Activated naive CD4-positive, alpha-beta T cell treated with anti-CD3 and anti-CD28 coated beads, Interleukin-2, amount 50 U/mL, for 72 hours (primary cell): Measurements from ENCODE around the gene ZNF860. TPM values are rescaled to one million over a fixed set of nuclear protein-coding genes. Genes with fewer than 3 reads are reported as not detected.
"Not testable (repeated sequence)": the region's sequence is repeated elsewhere in the genome, so short reads cannot be mapped to it uniquely, and the experiment has no call there.

Source experiments
- ATAC-seq, 2 donors: fragments of 150-1000 bp; cut with Tn5 transposase; 2 replicates each; pipeline ENCODE4 v1.10.0; 2021; ENCODE audit warnings: mild to moderate bottlenecking in 2 of 2, moderate library complexity in 2 of 2
- DNase-seq, 2 donors: peaks; one replicate each; pipeline ENCODE4 v3.0.0; 2021 to 2022; ENCODE audit warnings: low spot score in 2 of 2
- H3K27ac Mint-ChIP-seq, 2 donors: one replicate each; pipeline ENCODE4 v1.8.0; 2022; ENCODE audit warnings: mild to moderate bottlenecking in 2 of 2, mixed read lengths in 2 of 2
- H3K36me3 Mint-ChIP-seq, 2 donors: one replicate each; pipeline ENCODE4 v1.8.0; 2022; ENCODE audit warnings: mixed read lengths in 2 of 2
- H3K9me3 Mint-ChIP-seq, 2 donors: one replicate each; pipeline ENCODE4 v1.8.0; 2022; ENCODE audit warnings: mixed read lengths in 2 of 2
- total RNA-seq, 2 donors: library from RNA; stranded (reverse); gene quantifications; one replicate each; pipeline ENCODE4 v1.2.3, GENCODE V29; 2022

The ZNF860 gene
- total RNA-seq, 2 donors from 2014 or later = 1.7 TPM; not detected in 1

DNA sequence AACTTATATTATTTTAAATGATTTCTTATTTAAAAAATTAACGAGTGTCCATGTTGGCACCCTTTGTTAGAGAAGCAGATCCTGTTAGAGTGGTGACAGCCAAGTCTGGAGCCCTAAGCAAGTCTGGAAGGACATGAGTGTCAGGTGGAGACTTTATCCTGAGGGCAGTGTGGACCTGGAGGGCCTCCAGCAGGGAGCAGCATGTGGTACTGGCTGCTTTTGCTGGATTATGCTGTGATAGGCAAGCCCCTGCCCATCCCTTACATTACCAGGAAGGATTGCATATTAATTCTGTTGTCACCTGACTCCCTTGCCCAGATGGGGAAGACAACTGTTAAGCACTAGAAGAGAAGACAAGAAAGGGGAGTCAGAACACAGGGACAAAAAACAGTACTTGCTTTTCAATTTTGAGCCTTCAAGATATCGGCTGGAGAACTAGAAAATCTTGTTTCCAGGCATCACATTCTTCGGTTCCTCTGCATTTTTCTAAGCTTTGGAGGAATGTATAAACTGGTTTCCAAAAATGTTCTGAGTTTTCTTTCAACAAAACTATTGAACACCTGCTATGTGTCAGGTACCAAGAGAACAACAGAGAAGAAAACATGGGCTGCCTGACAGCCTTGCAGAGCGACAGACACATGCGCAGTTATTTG, 22.7 kb downstream of the ZNF860 start:
- Mint-ChIP-seq H3K27ac (no peak overlapping the region), H3K9me3 (no peaks in the 10 kb centered on the region), H3K36me3 (no peaks in the 10 kb centered on the region)
- no peak for DNase-seq
- no peak for ATAC-seq

DNA sequence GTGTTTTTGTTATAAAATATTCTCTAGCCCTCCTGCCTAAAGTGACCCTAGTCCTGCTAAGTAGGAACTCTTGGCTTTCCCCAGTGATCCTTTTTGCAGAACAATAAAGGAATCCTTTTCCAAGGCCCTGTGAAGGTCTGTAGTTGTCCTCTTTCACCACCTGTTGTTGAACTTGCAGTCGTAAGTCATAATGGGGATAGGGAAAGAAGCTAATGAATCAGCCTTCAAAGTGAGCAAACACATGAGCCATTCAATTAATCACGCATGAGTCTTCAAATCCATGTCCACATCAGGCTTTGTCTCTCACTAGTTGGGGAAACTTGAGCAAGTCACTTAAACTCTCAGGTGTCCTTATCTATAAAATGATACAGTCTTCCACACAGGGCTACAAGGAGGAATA, 27.6 kb downstream of the ZNF860 start:
- no peaks in the 10 kb centered on the region for H3K36me3 Mint-ChIP-seq
- H3K27ac Mint-ChIP-seq = no peak overlapping the region
- ATAC-seq (peak in 1 of 2 donors; percentile 65), DNase-seq (no peak)
- no peaks in the 10 kb centered on the region for H3K9me3 Mint-ChIP-seq

DNA sequence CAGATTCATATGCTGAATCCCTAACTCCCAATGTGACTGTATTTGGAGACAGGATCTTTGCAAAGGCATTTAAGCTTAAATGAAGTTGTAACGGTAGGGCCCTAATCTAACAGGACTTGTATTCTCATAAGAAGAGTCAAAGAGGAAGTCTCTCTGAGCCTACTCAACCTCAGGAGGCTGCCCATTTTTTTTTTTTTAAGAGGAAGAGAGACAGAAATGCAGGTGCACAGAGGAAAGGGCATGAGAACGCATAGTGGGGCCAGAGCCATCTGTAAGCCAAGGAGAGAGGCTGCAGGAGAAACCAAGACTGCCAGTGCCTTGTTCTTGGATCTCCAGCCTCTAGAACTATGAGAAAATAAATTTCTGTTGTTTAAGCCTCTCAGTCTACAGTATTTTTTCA, 28.4 kb downstream of the ZNF860 start:
- Mint-ChIP-seq H3K36me3 (no peaks in the 10 kb centered on the region), H3K9me3 (no peaks in the 10 kb centered on the region), H3K27ac (no peak overlapping the region)
- DNase-seq = no peak
- no peak for ATAC-seq

DNA sequence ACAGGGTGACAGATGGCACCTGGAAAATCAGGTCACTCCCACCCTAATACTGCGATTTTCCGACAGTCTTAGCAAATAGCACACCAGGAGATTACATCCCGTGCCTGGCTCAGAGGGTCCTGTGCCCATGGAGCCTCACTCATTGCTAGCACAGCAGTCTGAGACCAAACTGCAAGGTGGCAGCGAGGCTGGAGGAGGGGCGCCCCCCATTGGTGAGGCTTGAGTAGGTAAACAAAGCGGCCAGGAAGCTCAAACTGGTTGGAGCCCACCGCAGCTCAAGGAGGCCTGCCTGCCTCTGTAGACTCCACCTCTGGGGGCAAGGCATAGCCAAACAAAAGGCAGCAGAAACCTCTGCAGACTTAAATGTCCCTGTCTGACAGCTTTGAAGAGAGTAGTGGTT, 29.1 kb downstream of the ZNF860 start:
- not testable (repeated sequence) for DNase-seq, H3K9me3 Mint-ChIP-seq, H3K27ac Mint-ChIP-seq, ATAC-seq, H3K36me3 Mint-ChIP-seq

DNA sequence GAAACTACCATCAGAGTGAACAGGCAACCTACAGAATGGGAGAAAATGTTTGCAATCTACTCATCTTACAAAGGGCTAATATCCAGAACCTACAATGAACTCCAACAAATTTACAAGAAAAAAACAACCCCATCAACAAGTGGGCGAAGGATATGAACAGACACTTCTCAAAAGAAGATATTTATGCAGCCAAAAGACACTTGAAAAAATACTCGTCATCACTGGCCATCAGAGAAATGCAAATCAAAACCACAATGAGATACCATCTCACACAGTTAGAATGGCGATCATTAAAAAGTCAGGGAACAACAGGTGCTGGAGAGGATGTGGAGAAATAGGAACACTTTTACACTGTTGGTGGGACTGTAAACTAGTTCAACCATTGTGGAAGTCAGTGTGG, 34.1 kb downstream of the ZNF860 start:
- not testable (repeated sequence) for H3K27ac Mint-ChIP-seq, H3K36me3 Mint-ChIP-seq, H3K9me3 Mint-ChIP-seq, DNase-seq, ATAC-seq

DNA sequence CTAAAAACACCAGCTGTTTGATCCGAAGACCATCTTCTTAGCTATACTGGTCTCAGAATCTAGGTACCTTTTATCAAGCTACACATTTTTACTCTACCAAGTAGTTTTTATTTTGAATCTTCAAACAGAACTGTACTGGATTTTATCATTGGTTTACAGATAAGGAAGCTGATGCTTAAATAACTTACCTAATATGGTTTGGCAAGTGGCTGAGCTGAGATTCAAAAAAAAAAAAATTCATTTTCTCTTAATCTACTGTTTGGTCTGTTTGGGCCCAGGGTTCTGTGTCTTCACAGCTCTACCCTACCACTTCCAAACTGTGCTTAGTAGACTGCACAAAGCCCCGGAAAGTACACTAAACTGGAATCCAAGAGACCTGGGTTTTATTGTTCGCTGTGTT, 35.7 kb downstream of the ZNF860 start:
- H3K27ac Mint-ChIP-seq = no peak overlapping the region
- no peaks in the 10 kb centered on the region for H3K36me3 Mint-ChIP-seq
- ATAC-seq (no peak), DNase-seq (no peak)
- no peaks in the 10 kb centered on the region for H3K9me3 Mint-ChIP-seq

DNA sequence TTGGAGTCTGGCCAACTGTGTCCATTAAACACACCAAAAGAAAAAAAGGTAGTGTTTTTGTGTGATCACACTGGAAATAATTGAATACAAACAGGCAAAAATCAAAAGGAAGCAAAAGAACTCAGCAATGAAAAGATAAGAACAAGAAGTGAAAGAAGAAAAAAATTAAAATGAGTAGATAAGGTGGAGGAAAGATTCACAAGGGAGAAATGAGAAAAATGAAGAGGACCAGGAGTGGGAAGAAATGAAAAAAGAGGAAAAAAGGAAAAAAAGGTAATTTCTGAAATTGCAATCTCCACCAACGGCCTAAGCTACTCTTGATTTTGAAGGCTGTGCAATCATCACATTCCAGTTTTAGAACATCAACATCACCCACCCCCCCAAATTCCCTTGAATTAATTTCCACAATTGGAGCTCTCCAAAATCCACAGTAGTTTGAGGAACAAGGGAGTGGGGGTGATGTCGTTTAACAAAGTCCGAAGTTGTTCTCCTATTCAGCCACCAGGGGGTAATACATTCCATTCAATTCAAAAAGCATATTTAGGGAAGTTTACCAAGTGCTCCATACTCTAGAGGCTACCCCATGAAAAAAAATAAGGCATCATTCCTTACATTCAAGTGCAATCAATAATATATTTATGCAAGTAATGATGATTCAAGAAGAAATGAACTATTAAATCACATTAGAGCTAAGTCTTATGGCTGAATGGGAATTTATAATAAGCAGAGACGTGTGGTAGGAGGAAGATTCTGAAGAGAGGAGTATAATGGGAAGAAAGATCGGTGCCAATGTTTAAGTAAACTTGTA, 37.4 kb downstream of the ZNF860 start:
- Mint-ChIP-seq H3K27ac (no peak overlapping the region), H3K36me3 (no peaks in the 10 kb centered on the region), H3K9me3 (no peaks in the 10 kb centered on the region)
- peak in 1 of 2 donors; percentile 41 for ATAC-seq
- DNase-seq = no peak

DNA sequence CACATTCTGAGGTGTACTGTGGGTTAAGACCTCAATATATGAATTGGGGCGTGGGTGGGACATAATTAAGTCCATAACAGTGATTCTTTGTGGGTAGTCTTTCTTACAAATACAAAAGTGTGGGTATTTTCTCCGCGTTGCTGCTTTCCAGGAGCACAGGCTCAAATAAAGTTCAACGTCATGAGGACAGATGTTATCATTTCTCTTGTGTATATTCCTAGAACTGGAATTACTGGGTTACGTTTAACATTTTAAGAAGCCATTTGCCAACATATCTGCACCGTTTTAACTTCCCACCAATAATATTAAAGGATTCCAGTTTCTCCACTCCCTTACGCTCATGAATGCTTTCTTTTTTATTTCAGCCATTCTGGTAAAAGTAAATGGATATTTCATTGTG, 39.6 kb downstream of the ZNF860 start:
- DNase-seq (no peak), ATAC-seq (no peak)
- no peaks in the 10 kb centered on the region for H3K9me3 Mint-ChIP-seq
- H3K27ac Mint-ChIP-seq = no peak overlapping the region
- H3K36me3 Mint-ChIP-seq = no peaks in the 10 kb centered on the region

DNA sequence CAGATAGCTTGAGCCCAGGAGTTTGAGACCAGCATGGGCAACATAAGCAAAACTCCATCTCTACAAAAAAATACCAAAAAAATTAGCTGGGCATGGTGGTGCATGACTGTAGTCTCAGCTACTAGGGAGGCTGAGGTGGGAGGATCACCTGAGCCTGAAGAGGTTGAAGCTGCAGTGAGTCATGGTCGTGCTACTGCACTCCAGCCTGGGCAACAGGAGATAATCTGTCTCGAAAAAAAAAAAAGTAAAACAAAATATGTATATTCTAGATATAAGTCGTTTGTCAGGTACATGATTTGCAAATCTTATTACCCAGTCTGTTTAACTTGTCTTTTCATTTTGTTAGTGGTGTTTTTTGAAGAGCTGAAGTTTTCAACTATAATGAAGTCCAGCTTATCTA, 40.2 kb downstream of the ZNF860 start:
- ATAC-seq (no peak), DNase-seq (no peak)
- Mint-ChIP-seq H3K27ac (no peak overlapping the region), H3K36me3 (no peaks in the 10 kb centered on the region), H3K9me3 (no peaks in the 10 kb centered on the region)

DNA sequence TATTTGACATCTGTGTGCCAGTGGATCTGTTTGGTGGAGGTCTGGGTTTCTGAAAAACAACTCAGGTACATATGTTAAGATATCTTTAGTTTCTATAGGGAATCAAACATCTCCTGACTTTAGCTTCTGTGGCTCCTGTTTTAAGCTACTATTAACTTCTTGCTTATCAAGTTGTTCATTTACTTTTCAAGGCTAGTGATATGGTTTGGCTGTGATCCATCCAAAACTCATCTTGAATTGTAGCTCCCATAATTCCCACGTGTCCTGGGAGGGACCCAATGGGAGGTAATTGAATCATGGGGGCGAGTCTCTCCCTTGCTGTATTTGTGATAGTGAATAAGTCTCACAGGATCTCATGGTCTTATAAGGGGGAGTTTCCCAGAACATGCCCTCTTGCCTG, 41.4 kb downstream of the ZNF860 start:
- H3K27ac Mint-ChIP-seq = no peak overlapping the region
- ATAC-seq = no peak

DNA sequence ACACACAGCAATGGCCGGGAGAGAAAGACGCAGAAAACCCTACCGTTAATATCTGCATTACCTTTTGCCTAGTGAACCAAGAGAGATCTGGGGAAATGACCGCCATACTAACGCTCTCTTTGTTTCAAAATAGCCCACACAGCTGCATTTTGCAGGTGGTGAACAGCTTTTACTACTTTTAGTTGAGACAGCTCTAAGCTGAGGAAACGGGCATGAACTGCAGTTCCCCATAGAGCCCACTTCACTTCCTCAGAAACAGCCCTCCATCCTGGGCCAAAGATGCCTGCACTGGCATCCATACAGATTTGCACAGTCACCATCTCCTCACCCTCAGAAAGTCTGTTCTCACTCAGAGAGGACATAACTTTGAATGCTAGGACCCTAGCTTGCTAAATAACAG, 45.0 kb downstream of the ZNF860 start:
- Mint-ChIP-seq H3K36me3 (no peaks in the 10 kb centered on the region), H3K9me3 (no peaks in the 10 kb centered on the region), H3K27ac (no peak overlapping the region)
- no peak for DNase-seq
- no peak for ATAC-seq

More for the DNA sequence above, 41.4 kb downstream of the ZNF860 start:
- no peak for DNase-seq
- Mint-ChIP-seq H3K36me3 (no peaks in the 10 kb centered on the region), H3K9me3 (no peaks in the 10 kb centered on the region)

DNA sequence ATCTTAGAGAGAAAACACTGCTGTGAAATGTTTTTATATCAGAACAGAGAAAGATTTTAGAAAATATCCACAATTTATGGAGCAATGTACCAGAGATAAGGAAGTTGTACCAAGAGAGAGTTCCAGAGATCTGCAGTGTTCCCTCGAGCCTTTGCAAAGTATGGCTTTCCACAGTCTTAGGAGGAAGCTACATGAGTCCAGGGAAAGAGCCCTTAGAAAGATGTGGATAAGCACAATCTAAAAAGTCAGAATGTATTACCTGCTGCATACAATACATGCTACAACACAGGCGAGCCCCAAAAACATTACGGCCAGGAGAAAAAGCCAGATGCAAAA, 56.4 kb downstream of the ZNF860 start:
- DNase-seq (no peak), ATAC-seq (no peak)
- Mint-ChIP-seq H3K9me3 (peaks cover 12 to 14% of the 10 kb centered on the region in 2 donors), H3K27ac (no peak overlapping the region), H3K36me3 (peaks cover 12 to 13% of the 10 kb centered on the region in 2 donors)

DNA sequence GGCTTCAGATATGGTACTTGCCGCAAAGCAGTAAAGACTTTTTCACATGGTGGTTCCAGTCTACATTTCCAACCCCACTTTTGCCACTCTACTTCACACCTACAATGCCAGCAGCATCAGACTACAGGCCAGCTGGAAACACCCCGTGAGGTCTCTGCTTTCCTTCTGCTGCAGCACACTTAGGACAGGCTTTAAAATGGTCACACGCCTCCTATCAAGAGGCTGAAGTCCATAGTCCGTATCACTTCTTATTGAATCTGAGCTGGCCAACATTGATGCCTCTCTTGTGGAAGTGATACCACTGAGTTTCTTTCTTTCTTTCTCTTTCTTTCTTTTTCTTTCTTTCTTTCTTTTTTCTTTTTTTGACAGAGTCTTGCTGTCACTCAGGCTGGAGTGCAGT, 59.8 kb downstream of the ZNF860 start:
- DNase-seq (no peak), ATAC-seq (no peak)
- Mint-ChIP-seq H3K36me3 (peaks cover 12 to 13% of the 10 kb centered on the region in 2 donors), H3K9me3 (peaks cover 14 to 18% of the 10 kb centered on the region in 2 donors), H3K27ac (no peak overlapping the region)

Other genes with a start within 250 kb of the ZNF860 start
- gene OSBPL10, start 488 bp upstream of the ZNF860 start, total RNA-seq = 10 to 100 TPM in 1 of 2 donors, 1 to 10 TPM in 1; 1.1 to 32.6 TPM
- 10 to 100 TPM in 1 of 2 donors, 1 to 10 TPM in 1; 8.4 to 13.6 TPM for gene GPD1L, start 124.9 kb downstream of the ZNF860 start, total RNA-seq